Measurements from ENCODE around the gene WAPL.

GRCh38 chr10:86553213-86553612, 31.6 kb upstream of the WAPL start:
- no peak for TF ChIP-seq POLR2A (IDR thresholded peaks at IDR 0.05; ENCODE audit: low read depth, low read length)
- TF ChIP-seq POLR2AphosphoS5 (IDR thresholded peaks at IDR 0.05; ENCODE audit: low read depth, low read length), result no peak
- no peak for TF ChIP-seq TAF1 (IDR thresholded peaks at IDR 0.05; ENCODE audit: borderline replicate concordance, low read depth, low read length)

All from GM12892 (cell line).